Measurements from ENCODE around the gene ESPL1. TPM values are rescaled to one million over a fixed set of nuclear protein-coding genes. Genes with fewer than 3 reads are reported as not detected.

Gene ESPL1
- total and polyA plus RNA-seq, 2 of the 13 experiments (the other 11 are each of a cell fraction or from before 2014, with no cell fraction given), result 5.8 to 11.5 TPM

DNA sequence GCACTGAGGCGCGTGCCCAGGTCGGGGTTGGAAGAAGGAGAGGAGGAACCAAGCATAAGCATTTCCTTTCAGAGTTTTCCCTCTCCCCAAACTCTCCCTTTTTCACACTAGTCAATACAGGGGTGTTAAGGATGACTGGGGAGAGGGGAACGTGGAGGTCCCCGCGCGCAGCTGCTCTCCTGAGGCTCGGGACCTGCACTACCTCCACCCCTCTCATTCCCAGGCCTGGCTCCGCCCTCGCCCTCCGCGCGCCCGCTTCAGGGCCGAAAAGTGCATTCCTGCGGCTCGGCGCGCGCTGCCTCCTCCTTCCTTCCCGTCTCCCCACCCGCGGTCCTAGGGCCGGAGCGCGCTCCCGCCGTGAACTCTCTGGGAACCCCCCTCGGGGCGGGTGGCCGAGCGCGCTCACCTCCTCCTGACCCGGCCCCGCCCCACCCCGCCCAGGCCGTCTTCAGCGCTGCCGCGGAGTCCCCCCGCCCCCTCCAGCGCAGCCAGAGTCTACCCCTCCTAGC lies 47.4 kb upstream of the ESPL1 start (continued):
- no peak for TF ChIP-seq ZNF550 (CRISPR knock-in tag; IDR thresholded peaks at IDR 0.05; ENCODE audit: borderline replicate concordance)
- no peak for TF ChIP-seq HES4 (CRISPR knock-in tag; IDR thresholded peaks at IDR 0.05; ENCODE audit: borderline replicate concordance)
- TF ChIP-seq, protein P1, sequence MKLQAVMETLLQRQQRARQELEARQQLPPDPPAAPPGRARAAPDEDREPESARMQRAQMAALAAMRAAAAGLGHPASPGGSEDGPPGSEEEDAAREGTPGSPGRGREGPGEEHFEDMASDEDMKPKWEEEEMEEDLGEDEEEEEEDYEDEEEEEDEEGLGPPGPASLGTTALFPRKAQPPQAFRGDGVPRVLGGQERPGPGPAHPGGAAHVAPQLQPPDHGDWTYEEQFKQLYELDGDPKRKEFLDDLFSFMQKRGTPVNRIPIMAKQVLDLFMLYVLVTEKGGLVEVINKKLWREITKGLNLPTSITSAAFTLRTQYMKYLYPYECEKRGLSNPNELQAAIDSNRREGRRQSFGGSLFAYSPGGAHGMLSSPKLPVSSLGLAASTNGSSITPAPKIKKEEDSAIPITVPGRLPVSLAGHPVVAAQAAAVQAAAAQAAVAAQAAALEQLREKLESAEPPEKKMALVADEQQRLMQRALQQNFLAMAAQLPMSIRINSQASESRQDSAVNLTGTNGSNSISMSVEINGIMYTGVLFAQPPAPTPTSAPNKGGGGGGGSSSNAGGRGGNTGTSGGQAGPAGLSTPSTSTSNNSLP (IDR thresholded peaks at IDR 0.05; ENCODE audit: low read depth, low read length), result no peak
- TF ChIP-seq WIZ (CRISPR knock-in tag; IDR thresholded peaks at IDR 0.05), result no peak
- TF ChIP-seq CCAR2 (optimal IDR thresholded peaks at IDR 0.05; ENCODE audit: low read depth, low read length), result no peak
- TF ChIP-seq, protein P2, sequence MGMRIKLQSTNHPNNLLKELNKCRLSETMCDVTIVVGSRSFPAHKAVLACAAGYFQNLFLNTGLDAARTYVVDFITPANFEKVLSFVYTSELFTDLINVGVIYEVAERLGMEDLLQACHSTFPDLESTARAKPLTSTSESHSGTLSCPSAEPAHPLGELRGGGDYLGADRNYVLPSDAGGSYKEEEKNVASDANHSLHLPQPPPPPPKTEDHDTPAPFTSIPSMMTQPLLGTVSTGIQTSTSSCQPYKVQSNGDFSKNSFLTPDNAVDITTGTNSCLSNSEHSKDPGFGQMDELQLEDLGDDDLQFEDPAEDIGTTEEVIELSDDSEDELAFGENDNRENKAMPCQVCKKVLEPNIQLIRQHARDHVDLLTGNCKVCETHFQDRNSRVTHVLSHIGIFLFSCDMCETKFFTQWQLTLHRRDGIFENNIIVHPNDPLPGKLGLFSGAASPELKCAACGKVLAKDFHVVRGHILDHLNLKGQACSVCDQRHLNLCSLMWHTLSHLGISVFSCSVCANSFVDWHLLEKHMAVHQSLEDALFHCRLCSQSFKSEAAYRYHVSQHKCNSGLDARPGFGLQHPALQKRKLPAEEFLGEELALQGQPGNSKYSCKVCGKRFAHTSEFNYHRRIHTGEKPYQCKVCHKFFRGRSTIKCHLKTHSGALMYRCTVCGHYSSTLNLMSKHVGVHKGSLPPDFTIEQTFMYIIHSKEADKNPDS (CRISPR knock-in tag; IDR thresholded peaks at IDR 0.05), result no peak
- TF ChIP-seq, protein P3, sequence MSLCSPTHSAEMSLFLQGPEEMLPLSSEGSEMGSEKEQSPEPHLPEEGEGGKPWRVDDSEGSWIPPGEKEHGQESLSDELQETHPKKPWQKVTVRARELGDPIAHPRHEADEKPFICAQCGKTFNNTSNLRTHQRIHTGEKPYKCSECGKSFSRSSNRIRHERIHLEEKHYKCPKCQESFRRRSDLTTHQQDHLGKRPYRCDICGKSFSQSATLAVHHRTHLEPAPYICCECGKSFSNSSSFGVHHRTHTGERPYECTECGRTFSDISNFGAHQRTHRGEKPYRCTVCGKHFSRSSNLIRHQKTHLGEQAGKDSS (CRISPR knock-in tag; IDR thresholded peaks at IDR 0.05; ENCODE audit: borderline replicate concordance, low read depth), result no peak
- TF ChIP-seq ZNF703 (CRISPR knock-in tag; IDR thresholded peaks at IDR 0.05; ENCODE audit: borderline replicate concordance), result no peak
- TF ChIP-seq SNAPC2 (CRISPR knock-in tag; IDR thresholded peaks at IDR 0.05), result no peak
- TF ChIP-seq RAD51 (IDR thresholded peaks at IDR 0.05; ENCODE audit: borderline replicate concordance), result no peak
- no peak for TF ChIP-seq ELF1 (CRISPR knock-in tag; IDR thresholded peaks at IDR 0.05)
- no peak for TF ChIP-seq ZNF441 (CRISPR knock-in tag; IDR thresholded peaks at IDR 0.05; ENCODE audit: borderline replicate concordance)
- TF ChIP-seq ZBTB42 (CRISPR knock-in tag; IDR thresholded peaks at IDR 0.05), result no peak
- TF ChIP-seq MAFK (conservative IDR thresholded peaks at IDR 0.05 in 1 of 2, IDR thresholded peaks at IDR 0.05 in 1 of 2; ENCODE audit: low read length in 2 of 2), result no peak
- no peak for TF ChIP-seq CEBPB (IDR thresholded peaks at IDR 0.05; ENCODE audit: borderline replicate concordance, low read depth, low read length)
- TF ChIP-seq KDM1A (CRISPR knock-in tag; IDR thresholded peaks at IDR 0.05), result no peak
- no peak for TF ChIP-seq KLF6 (CRISPR knock-in tag; IDR thresholded peaks at IDR 0.05)
- TF ChIP-seq HNRNPLL (IDR thresholded peaks at IDR 0.05; ENCODE audit: low read depth, low read length, poor library complexity, severe bottlenecking), result no peak
- TF ChIP-seq HMG20A (CRISPR knock-in tag; IDR thresholded peaks at IDR 0.05; ENCODE audit: borderline replicate concordance), result no peak; the same call in 1 of the 2 replicates
- TF ChIP-seq, protein P4, sequence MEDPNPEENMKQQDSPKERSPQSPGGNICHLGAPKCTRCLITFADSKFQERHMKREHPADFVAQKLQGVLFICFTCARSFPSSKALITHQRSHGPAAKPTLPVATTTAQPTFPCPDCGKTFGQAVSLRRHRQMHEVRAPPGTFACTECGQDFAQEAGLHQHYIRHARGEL (CRISPR knock-in tag; IDR thresholded peaks at IDR 0.05), result no peak
- no peak for TF ChIP-seq FOXM1 (CRISPR knock-in tag; IDR thresholded peaks at IDR 0.05)
- TF ChIP-seq FOSL2 (CRISPR knock-in tag; IDR thresholded peaks at IDR 0.05), result no peak
- TF ChIP-seq RORA (CRISPR knock-in tag; IDR thresholded peaks at IDR 0.05), result no peak
- TF ChIP-seq, protein P5, sequence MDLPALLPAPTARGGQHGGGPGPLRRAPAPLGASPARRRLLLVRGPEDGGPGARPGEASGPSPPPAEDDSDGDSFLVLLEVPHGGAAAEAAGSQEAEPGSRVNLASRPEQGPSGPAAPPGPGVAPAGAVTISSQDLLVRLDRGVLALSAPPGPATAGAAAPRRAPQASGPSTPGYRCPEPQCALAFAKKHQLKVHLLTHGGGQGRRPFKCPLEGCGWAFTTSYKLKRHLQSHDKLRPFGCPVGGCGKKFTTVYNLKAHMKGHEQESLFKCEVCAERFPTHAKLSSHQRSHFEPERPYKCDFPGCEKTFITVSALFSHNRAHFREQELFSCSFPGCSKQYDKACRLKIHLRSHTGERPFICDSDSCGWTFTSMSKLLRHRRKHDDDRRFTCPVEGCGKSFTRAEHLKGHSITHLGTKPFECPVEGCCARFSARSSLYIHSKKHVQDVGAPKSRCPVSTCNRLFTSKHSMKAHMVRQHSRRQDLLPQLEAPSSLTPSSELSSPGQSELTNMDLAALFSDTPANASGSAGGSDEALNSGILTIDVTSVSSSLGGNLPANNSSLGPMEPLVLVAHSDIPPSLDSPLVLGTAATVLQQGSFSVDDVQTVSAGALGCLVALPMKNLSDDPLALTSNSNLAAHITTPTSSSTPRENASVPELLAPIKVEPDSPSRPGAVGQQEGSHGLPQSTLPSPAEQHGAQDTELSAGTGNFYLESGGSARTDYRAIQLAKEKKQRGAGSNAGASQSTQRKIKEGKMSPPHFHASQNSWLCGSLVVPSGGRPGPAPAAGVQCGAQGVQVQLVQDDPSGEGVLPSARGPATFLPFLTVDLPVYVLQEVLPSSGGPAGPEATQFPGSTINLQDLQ (CRISPR knock-in tag; IDR thresholded peaks at IDR 0.05), result no peak

All from HepG2 (cell line).